Omental fat pad (tissue), 4 donors: Measurements from ENCODE around the gene XPO5. TPM values are rescaled to one million over a fixed set of nuclear protein-coding genes. Genes with fewer than 3 reads are reported as not detected.

ENCODE experiments used
- ATAC-seq: fragments of 150-250 bp; one replicate; pipeline ENCODE4 v1.9.1; 2016; ENCODE audit warnings: mild to moderate bottlenecking, moderate library complexity; ENCODE audit not compliant: low FRiP score
- DNase-seq: peaks from one replicate; pipeline ENCODE4 v3.0.0-alpha.2; 2019; ENCODE audit warnings: low spot score
- CTCF ChIP-seq, 3 donors: fragments of 450-650 bp; IDR thresholded peaks; one replicate each; pipeline ENCODE4 v1.5.1; 2016 to 2017; ENCODE audit warnings: antibody characterized with exemption in 3 of 3, mild to moderate bottlenecking in 3 of 3, moderate library complexity in 2 of 3
- total RNA-seq, 4 donors: library from RNA; depleted of rRNA; stranded (reverse); fragments of >200 nt; gene quantifications; one replicate each; pipeline ENCODE4 v1.1.0, GENCODE V29; 2016

The XPO5 gene
- total RNA-seq, 4 donors from 2014 or later, result 16.1 to 138 (median 21.9) TPM

GRCh38 chr6:43621078-43621835 is 45.4 kb upstream of the XPO5 start:
- ATAC-seq, result no peak
- no peak for TF ChIP-seq CTCF (IDR thresholded peaks at IDR 0.05)
- DNase-seq, result no peak

DNA sequence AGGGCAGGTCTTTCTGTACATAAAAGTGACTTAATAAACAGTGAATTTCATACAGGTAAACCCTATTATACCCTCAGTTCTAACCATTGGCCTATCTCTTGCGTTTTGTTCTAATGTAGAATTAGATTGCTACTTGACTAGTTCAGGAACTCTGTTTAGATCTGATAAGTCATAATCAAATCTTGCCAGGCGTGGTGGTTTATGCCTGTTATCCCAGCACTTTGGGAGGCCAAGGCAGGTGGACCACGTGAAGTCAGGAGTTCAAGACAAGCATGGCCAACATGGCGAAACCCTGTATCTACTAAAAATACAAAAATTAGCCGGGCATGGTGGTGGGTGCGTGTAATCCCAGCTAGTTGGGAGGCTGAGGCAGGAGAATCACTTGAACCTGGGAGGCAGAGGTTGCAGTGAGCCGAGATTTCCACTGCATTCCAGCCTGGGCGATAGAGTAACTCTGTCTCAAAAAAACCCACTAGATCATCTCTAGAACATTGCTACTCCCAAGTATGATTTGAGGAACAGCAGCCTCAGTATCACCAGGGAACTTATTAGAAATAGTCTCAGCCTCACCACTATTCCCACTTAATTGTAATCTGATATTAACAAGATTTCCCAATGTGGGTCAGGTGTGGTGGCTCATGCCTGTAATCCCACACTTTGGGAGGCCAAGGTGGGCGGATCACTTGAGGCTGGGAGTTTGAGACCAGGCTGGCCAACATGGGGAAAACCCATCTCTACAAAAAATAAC is 41.1 kb upstream of the XPO5 start:
- no peak for DNase-seq
- TF ChIP-seq CTCF (IDR thresholded peaks at IDR 0.05), result no peak
- ATAC-seq, result no peak

DNA sequence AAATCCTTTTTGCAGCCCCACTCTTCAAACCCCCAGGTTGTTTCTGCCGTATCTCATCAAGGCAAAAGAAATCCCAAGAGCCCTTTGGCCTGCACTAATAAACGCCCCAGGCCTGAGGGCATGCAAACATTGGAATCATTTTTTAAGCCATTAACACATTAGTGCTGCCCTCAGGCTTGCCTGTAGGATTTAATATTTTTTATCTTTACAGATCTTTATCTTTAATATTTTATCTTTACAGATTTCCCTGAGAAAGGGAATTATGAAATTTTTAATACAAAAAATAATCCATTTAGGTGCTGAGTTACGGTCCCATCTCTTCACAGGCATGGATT is 38.5 kb upstream of the XPO5 start:
- DNase-seq (no peak), ATAC-seq (no peak)
- TF ChIP-seq CTCF (IDR thresholded peaks at IDR 0.05), result no peak

GRCh38 chr6:43613721-43614395 is 38.0 kb upstream of the XPO5 start:
- DNase-seq (no peak), ATAC-seq (no peak)
- no peak for TF ChIP-seq CTCF (IDR thresholded peaks at IDR 0.05)

- ATAC-seq, result no peak
- TF ChIP-seq CTCF (IDR thresholded peaks at IDR 0.05), result no peak
These were observed 34.6 kb upstream of the XPO5 start for GRCh38 chr6:43610431-43610830.

DNA sequence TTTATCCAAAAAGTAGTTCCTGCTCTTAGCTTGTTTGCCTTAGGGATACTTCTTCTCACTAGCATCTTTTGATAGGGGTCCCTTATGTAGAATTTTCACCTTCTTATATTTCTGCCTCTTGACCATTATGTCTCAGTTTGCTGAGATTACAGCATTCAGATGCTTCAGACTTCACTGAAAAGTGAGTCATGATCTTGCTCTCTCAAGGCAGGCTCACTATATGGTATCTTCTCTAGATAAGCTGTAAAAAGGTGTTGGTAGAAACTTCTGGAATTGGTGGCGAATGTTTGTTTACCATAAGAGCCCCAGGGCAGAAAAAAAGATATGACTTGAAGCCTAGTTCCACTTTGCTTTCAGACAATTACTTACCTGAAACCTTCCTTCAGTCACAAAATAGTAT is 33.6 kb upstream of the XPO5 start:
- DNase-seq, result no peak
- no peak for ATAC-seq
- TF ChIP-seq CTCF (IDR thresholded peaks at IDR 0.05), result no peak

More at GRCh38 chr6:43610431-43610830, 34.6 kb upstream of the XPO5 start:
- DNase-seq, result no peak
